Measurements from ENCODE around the gene ZNF410. TPM values are rescaled to one million over a fixed set of nuclear protein-coding genes. Genes with fewer than 3 reads are reported as not detected.

ZNF410 gene
- total and polyA plus RNA-seq, 2 of the 13 experiments (the other 11 are each of a cell fraction or from before 2014, with no cell fraction given), result 19.2 to 44.3 TPM

- H3K79me2 ChIP-seq (ENCODE audit: insufficient read depth, low read length), result no peaks in the 10 kb centered on the region
- BruUV-seq (replicated peaks), result no TSS peak
- in situ Hi-C loops (cut with HindIII; ENCODE audit: extremely low pct_ligation_motif_present, low pct_unique_long_range_greater_than_20kb) (loop anchor here (5.0 kb wide), 1 partner anchor 64 kb away; the partner anchor contains the start of genes BBOF1 and ENTPD5), intact Hi-C loops (cut with micrococcal nuclease; ENCODE audit: unreplicated experiment) (loop anchor here (5.0 kb wide), 1 partner anchor 84 kb away; no protein-coding TSS in a partner anchor)
- H3K27me3 ChIP-seq (ENCODE audit: control insufficient read depth in 1 of 2, insufficient read depth in 2 of 2, low read length in 2 of 2), result no peaks in the 10 kb centered on the region
- H3K27ac ChIP-seq (ENCODE audit: extremely low read length, insufficient read depth, low read length), result no peak overlapping the region
- FAIRE-seq (no peak), ATAC-seq (no peak), DNase-seq (ENCODE audit: low spot score) (no peak)
- no peak for TF ChIP-seq BRD4 (CRISPR knock-in tag; IDR thresholded peaks at IDR 0.05)
- no peak for TF ChIP-seq ZBTB49 (CRISPR knock-in tag; IDR thresholded peaks at IDR 0.05; ENCODE audit: borderline replicate concordance)
- no peak for TF ChIP-seq ZNF570 (CRISPR knock-in tag; IDR thresholded peaks at IDR 0.05; ENCODE audit: borderline replicate concordance)
- TF ChIP-seq CHD2 (IDR thresholded peaks at IDR 0.05; ENCODE audit: low read depth, low read length), result no peak
- TF ChIP-seq HOXA7 (CRISPR knock-in tag; IDR thresholded peaks at IDR 0.05), result no peak
- no peak for TF ChIP-seq ZBTB7B (CRISPR knock-in tag; IDR thresholded peaks at IDR 0.05)
- TF ChIP-seq KDM4B (CRISPR knock-in tag; IDR thresholded peaks at IDR 0.05), result no peak
- TF ChIP-seq ZBTB40 (IDR thresholded peaks at IDR 0.05), result no peak
- TF ChIP-seq ZBTB40 (CRISPR knock-in tag; IDR thresholded peaks at IDR 0.05), result no peak
- TF ChIP-seq RFXAP (CRISPR knock-in tag; IDR thresholded peaks at IDR 0.05; ENCODE audit: borderline replicate concordance), result no peak
- no peak for TF ChIP-seq RFXANK (CRISPR knock-in tag; IDR thresholded peaks at IDR 0.05)
- no peak for TF ChIP-seq ZBTB3 (CRISPR knock-in tag; IDR thresholded peaks at IDR 0.05; ENCODE audit: borderline replicate concordance, low read depth)
- no peak for TF ChIP-seq HES4 (CRISPR knock-in tag; IDR thresholded peaks at IDR 0.05; ENCODE audit: borderline replicate concordance)
- no peak for TF ChIP-seq ZNF205 (CRISPR knock-in tag; IDR thresholded peaks at IDR 0.05)
- TF ChIP-seq ZNF678 (CRISPR knock-in tag; IDR thresholded peaks at IDR 0.05), result no peak
- no peak overlapping the region for H3K4me2 ChIP-seq (ENCODE audit: low read depth, low read length)
- H3K4me3 ChIP-seq (replicated peaks in 1 of 3; ENCODE audit: insufficient read depth in 1 of 3, low read depth in 2 of 3, low read length in 3 of 3), result no peak overlapping the region
- no peak overlapping the region for H2AFZ ChIP-seq (ENCODE audit: low read length)
- H3K4me1 ChIP-seq (ENCODE audit: insufficient read depth, low read length), result peaks cover 11% of the 10 kb centered on the region
- H3K9me3 ChIP-seq (ENCODE audit: low read length), result no peaks in the 10 kb centered on the region
- H3K36me3 ChIP-seq (replicated peaks in 1 of 2; ENCODE audit: control insufficient read depth in 1 of 2, insufficient read depth in 2 of 2, low read length in 2 of 2), result peaks cover 8 to 26% of the 10 kb centered on the region in 2 experiments
- H3K9ac ChIP-seq (ENCODE audit: insufficient read depth, low read depth, low read length), result no peak overlapping the region
- H4K20me1 ChIP-seq (ENCODE audit: insufficient read depth, low read length), result no peaks in the 10 kb centered on the region
- CTCF ChIA-PET (ENCODE audit: low intra/inter-chr PET ratio, low total read pairs), result no interaction called here
- POLR2A ChIA-PET, result no interaction called here
- WGBS (ENCODE audit: low lambda C conversion rate), result 100% methylated on average over 1 of the region's 1 CpG
These were observed 67.1 kb downstream of the ZNF410 start for GRCh38 chr14:73953731-73954130.

Data from HepG2 (cell line).